ENCODE measurements around the gene PSORS1C2.

Gene PSORS1C2

DNA sequence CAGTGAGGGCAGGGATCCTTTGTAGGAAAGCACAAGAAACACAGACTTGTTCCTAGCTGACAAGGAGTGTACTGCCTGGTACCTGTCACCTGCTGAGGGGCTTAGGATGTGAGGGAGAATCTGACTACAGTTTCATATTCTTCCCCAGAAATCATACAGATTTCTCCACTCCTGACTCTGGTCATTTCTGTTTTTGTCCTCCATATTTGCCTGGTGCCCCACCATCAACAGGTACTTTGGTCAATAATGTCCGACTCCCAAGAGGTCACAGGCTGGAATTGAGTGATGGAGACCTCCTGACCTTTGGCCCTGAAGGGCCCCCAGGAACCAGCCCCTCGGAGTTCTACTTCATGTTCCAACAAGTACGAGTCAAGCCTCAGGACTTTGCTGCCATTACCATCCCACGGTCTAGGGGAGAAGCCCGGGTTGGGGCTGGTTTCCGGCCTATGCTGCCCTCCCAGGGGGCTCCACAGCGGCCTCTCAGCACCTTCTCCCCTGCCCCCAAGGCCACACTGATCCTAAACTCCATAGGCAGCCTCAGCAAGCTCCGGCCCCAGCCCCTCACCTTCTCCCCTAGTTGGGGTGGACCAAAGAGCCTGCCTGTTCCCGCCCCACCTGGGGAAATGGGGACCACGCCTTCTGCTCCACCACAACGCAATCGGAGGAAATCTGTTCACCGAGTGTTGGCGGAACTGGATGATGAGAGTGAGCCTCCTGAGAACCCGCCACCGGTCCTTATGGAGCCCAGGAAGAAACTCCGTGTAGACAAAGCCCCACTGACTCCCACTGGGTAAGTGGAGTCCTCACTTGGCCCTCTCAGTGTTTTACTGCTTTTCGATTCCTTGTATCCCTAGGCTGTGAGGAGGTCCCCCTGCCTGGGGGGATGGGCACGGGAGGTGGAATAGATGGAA is 22.6 kb upstream of the PSORS1C2 start:
- ATAC-seq (replicated peaks): no peak
- no peak overlapping the region for H3K4me3 Mint-ChIP-seq
- peaks cover 10% of the 10 kb centered on the region for H3K36me3 Mint-ChIP-seq (ENCODE audit: insufficient read depth)
- no peak for DNase-seq
- H3K9me3 Mint-ChIP-seq: no peaks in the 10 kb centered on the region
- H3K4me1 Mint-ChIP-seq (ENCODE audit: low read depth in 2 of 2): peaks cover 15 to 27% of the 10 kb centered on the region in 2 donors
- H3K27ac Mint-ChIP-seq: peak overlapping the region in 1 of 2 donors; percentile 42
- no peaks in the 10 kb centered on the region for H3K27me3 Mint-ChIP-seq

DNA sequence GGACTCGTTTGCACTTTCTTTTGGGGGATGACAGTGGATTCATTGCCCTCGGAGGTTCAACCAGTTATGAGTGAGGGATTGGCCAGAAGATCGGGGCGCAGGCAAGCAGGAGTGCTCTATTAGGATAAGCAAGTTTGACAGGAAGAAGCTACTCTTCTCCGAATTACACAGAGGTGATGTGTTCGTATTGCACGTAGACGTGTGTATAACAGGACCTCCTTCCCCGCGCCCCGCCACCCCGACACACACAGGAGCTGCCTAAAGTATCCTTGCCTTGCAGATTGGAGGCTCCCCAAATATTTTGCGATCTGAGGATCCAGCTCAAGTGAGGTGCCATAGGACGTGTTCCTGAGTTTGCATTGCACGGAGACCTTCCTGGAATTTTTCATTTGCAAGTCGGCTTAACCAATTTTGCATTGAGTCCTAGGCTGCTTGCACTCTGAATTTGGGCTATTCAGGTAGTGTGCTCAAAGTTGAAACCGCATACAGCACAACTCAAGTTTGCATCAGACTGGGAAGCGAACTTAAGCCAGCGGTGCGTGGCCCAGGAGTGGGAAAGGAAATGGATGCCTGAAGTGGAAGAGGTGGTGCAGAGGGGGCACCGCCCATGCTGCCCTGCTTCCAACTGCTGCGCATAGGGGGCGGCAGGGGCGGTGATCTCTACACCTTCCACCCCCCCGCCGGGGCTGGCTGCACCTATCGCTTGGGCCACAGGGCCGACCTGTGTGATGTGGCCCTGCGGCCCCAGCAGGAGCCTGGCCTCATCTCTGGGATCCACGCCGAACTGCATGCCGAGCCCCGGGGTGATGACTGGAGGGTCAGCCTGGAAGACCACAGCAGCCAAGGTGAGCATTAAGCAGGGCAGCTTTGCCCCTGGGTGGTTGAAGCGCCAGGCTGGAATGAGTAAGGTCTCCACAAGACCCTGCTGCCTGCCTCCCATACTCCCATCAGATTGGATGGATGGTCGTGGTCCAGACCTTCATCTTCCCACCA is 20.3 kb upstream of the PSORS1C2 start:
- DNase-seq (peak in 1 of 3 experiments; percentile 19), ATAC-seq (replicated peaks) (no peak)
- no peaks in the 10 kb centered on the region for H3K27me3 Mint-ChIP-seq
- H3K9me3 Mint-ChIP-seq: no peaks in the 10 kb centered on the region
- H3K4me3 Mint-ChIP-seq: peak overlapping the region; percentile 84 to 87
- H3K27ac Mint-ChIP-seq: peak overlapping the region; percentile 85 to 93
- peaks cover 13% of the 10 kb centered on the region for H3K36me3 Mint-ChIP-seq (ENCODE audit: insufficient read depth)
- peaks cover 15 to 27% of the 10 kb centered on the region in 2 donors for H3K4me1 Mint-ChIP-seq (ENCODE audit: low read depth in 2 of 2)

DNA sequence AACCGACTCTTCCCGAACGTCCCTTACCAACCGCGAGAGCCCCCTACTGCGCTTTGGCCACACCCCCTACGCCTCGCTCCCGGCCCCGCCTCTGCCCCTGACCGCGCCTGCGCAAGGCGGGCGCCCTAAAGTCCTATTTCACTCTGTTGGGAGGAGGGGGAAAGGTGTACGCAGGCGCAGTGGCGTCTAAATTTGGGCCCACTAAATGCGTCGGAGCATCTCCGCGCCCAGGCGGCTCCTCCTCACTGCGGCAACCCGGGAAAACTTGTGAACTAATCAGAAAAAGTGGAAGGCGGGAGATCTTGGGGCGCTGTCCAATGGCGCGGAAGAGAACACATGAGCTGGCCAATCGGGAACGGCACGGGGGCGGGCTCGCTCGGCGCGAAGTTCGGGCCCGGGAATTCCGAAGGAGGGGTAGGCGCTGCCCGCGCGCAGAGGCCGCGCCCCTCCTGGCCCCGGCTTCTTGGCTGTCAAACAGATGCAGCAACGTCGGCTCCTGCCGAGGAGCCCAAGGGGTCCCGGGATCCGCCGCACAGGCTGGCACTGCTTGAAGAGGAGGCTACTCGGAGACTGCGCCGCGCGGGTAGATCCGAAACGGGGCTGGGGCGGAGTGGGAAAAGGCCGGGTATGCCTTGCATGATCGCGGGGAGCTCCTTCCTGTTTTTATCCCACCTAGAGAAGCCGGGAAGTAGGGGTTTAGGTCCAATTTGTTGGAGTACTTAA is 19.4 kb upstream of the PSORS1C2 start, which contains the start of gene TCF19:
Gene TCF19 (plus strand): TSS at position 450 of the 723 bp plus-strand sequence. CDS start 881 bp downstream, outside the sequence.
- H3K4me1 Mint-ChIP-seq (ENCODE audit: low read depth in 2 of 2): peaks cover 15 to 27% of the 10 kb centered on the region in 2 donors
- H3K27ac Mint-ChIP-seq: peak within 1 kb of the TSS; percentile 85 to 93
- ATAC-seq (replicated peaks) (peak; percentile 92), DNase-seq (peak; percentile 97 to 98 (median 97))
- H3K27me3 Mint-ChIP-seq: no peaks in the 10 kb centered on the region
- H3K36me3 Mint-ChIP-seq (ENCODE audit: insufficient read depth): peaks cover 13% of the 10 kb centered on the region
- peak within 1 kb of the TSS; percentile 84 to 87 for H3K4me3 Mint-ChIP-seq
- no peaks in the 10 kb centered on the region for H3K9me3 Mint-ChIP-seq

DNA sequence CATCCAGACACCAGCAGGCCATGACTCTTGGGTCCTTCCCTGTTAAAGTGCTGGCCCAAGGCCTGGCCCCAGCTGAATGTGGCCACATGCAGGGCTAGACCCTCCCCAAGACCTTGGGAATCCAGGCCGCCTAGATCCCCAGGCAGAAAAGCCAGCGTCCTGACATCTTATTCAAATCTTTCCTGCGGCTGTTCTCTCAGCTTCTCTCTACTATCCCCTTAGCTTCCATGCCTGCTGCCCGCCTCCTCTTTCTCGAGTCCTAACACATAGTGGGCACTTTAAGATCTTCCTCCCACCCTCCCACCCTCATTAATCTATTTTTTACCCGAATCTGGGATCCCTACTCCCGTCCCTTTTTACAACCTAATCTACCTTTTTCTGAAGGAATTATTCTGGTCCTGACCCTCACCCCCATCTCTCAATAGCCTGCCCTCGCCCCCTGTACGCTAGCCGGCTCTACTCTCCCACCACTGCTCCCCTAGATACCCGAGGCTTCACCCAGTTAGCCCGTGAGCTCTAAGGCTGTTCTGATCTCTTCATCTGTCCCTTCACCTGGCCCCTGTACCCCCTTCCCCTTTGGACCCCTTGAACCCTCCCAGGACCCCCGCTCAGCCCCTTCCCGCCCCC is 18.8 kb upstream of the PSORS1C2 start, which contains the start of gene CCHCR1:
Gene CCHCR1 (minus strand): TSS at position 290 of the 627 bp plus-strand sequence. CDS start 202 bp downstream, at position 88.
- peaks cover 15 to 27% of the 10 kb centered on the region in 2 donors for H3K4me1 Mint-ChIP-seq (ENCODE audit: low read depth in 2 of 2)
- H3K36me3 Mint-ChIP-seq (ENCODE audit: insufficient read depth): peaks cover 13% of the 10 kb centered on the region
- no peaks in the 10 kb centered on the region for H3K27me3 Mint-ChIP-seq
- no peak for DNase-seq
- peak; percentile 35 for ATAC-seq (replicated peaks)
- H3K27ac Mint-ChIP-seq: peak within 1 kb of the TSS; percentile 85 to 93
- peak within 1 kb of the TSS; percentile 84 to 87 for H3K4me3 Mint-ChIP-seq
- H3K9me3 Mint-ChIP-seq: no peaks in the 10 kb centered on the region

DNA sequence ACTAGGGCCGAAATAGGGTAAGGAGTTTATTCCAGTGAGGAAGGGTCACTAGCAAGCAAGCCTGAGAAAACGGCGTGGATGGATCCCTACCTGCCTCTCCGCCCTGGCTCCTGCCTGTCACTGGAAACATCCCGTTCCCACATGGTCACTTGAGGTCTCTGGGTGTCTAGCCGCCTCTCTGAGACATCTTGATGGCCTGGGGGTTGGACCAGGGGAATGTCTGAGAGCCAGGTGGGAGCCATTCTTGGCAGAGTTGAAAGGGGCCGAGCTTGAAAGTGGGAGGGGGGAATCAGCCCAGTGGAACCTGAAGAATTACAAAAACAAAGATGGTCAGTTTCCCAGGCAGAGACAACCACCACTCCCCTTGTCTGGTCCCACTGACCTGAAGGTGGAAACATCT is 17.8 kb upstream of the PSORS1C2 start:
- Mint-ChIP-seq H3K36me3 (ENCODE audit: insufficient read depth) (peaks cover 13% of the 10 kb centered on the region), H3K4me3 (peak overlapping the region in 1 of 2 donors; percentile 84), H3K27ac (no peak overlapping the region), H3K4me1 (ENCODE audit: low read depth in 2 of 2) (peaks cover 15 to 27% of the 10 kb centered on the region in 2 donors), H3K27me3 (no peaks in the 10 kb centered on the region), H3K9me3 (no peaks in the 10 kb centered on the region)
- DNase-seq (no peak), ATAC-seq (replicated peaks) (no peak)

DNA sequence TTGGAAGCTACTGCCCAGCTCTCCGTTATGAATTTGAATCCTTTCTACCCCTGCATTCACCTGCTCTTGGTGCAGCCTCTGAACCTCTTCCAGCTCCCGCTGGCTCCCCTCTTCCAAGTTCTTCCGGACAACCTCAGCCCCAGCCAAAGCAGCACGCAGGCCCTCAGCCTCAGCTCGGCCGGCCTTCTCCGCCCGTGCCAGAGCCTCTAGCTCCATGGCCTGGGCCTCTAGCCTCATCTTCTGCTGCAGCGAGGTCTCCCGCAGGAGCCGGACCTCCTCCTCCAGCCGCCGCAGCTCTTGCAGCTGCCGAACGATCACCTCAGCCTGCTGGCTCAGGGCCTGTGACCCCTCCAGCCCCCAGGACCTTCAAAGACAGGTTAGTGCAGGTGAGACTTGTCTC is 15.6 kb upstream of the PSORS1C2 start:
- no peak overlapping the region for H3K27ac Mint-ChIP-seq

DNA sequence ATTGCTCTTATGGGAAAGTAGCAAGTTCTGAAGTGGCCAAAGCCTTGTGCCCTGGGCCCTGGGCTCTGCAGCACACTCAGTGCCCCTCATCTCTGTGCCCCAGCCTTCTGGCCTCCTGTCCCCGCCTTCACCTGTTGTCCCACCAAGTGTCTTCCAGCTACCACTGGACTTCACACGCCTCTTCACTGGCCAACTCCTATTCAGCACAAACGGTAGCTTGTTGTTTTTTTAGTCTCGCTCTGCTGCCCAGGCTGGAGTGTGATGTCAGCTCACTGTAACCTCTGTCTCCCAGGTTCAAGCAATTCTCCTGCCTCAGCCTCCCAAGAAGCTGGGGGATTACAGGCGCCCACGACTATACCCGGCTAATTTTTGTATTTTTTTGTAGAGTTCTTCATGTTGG is 13.9 kb upstream of the PSORS1C2 start:
- Mint-ChIP-seq H3K36me3 (ENCODE audit: insufficient read depth) (peaks cover 7% of the 10 kb centered on the region), H3K4me1 (ENCODE audit: low read depth in 2 of 2) (peaks cover 4 to 8% of the 10 kb centered on the region in 2 donors), H3K27ac (no peak overlapping the region), H3K4me3 (no peak overlapping the region), H3K27me3 (no peaks in the 10 kb centered on the region), H3K9me3 (no peaks in the 10 kb centered on the region)
- no peak for DNase-seq
- ATAC-seq (replicated peaks): no peak

More for the DNA sequence above, 15.6 kb upstream of the PSORS1C2 start:
- H3K9me3 Mint-ChIP-seq: no peaks in the 10 kb centered on the region
- H3K27me3 Mint-ChIP-seq: no peaks in the 10 kb centered on the region
- H3K4me1 Mint-ChIP-seq (ENCODE audit: low read depth in 2 of 2): peaks cover 13 to 20% of the 10 kb centered on the region in 2 donors
- ATAC-seq (replicated peaks) (no peak), DNase-seq (no peak)
- peaks cover 16% of the 10 kb centered on the region for H3K36me3 Mint-ChIP-seq (ENCODE audit: insufficient read depth)
- no peak overlapping the region for H3K4me3 Mint-ChIP-seq

DNA sequence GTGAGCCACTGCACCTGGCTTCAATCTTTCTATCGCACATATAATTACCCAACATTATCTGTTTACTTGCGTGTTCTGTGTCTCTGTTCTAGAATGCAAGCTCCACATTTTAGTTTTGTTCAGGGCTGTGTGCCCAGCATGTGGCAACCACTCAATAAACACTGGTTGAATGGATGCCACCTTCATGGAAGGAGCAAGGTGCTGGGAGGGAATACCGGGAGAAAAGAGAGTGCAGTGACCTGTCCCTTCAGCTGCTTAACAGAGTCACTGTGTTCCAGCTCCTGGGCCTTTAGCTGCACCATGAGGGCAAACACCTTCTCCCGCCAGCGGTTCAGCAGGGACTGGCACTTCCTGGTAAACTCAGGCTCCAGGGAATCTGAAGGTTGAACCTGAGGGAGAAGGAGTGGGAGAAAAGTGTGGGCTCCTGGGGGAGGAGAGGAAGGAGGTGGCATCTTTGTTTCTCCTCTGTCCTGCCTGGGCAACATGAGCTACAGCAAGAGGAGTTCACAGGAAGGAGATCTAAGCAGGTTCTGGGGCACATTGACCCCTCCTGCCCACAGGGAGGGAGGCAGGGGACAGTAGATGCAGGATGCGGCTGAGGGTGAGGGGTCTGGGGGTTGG is 11.1 kb upstream of the PSORS1C2 start:
- no peak for ATAC-seq (replicated peaks)
- H3K36me3 Mint-ChIP-seq (ENCODE audit: insufficient read depth): peaks cover 7% of the 10 kb centered on the region

DNA sequence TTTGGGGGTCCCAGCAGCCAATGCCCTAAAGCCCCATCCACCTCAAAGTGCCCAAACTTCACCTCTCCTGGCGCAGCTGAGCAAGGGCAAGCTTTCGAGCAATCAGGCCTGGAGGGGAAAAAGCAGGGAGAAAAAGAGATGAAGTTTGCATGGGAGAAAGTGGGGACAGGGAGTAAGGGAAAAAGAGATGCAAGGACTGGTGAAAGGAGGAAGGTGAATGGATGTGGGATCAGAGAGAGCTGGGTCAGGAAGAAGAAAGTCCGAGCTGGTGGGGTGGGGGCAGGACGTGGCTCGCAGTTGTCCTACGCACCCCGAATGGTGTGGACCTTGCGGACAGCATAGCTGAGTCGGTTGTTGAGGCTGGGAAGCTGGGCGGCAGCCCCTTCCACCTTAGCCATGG is 6.5 kb upstream of the PSORS1C2 start:
- Mint-ChIP-seq H3K4me1 (ENCODE audit: low read depth in 2 of 2) (no peaks in the 10 kb centered on the region), H3K9me3 (no peaks in the 10 kb centered on the region), H3K36me3 (ENCODE audit: insufficient read depth) (peaks cover 6% of the 10 kb centered on the region), H3K27me3 (no peaks in the 10 kb centered on the region), H3K27ac (no peak overlapping the region), H3K4me3 (no peak overlapping the region)
- no peak for ATAC-seq (replicated peaks)
- DNase-seq: no peak

More for the DNA sequence above, 11.1 kb upstream of the PSORS1C2 start:
- Mint-ChIP-seq H3K9me3 (no peaks in the 10 kb centered on the region), H3K4me1 (ENCODE audit: low read depth in 2 of 2) (no peaks in the 10 kb centered on the region), H3K4me3 (no peak overlapping the region), H3K27ac (no peak overlapping the region), H3K27me3 (no peaks in the 10 kb centered on the region)
- no peak for DNase-seq

DNA sequence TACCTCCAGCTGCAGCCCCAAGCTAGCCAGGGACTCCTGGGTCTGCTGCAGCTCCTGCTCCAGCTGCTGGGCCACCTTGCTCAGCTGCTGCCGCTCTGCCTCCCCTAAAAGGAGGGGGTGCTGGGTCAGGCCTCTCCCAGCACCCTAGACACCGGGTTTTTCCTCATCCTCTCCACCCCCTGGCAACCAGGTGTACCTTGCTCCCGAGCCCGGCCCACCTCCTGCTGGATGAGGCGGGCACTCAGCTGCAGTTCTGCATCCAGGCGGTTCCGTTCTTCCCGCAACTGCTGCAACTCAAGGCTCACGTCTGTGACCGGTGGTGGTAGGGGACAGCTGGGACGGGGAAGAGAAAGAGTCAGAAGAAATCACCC is 6.1 kb upstream of the PSORS1C2 start:
- peaks cover 4% of the 10 kb centered on the region for H3K36me3 Mint-ChIP-seq (ENCODE audit: insufficient read depth)
- no peaks in the 10 kb centered on the region for H3K27me3 Mint-ChIP-seq
- no peak overlapping the region for H3K4me3 Mint-ChIP-seq
- ATAC-seq (replicated peaks) (no peak), DNase-seq (no peak)
- H3K4me1 Mint-ChIP-seq (ENCODE audit: low read depth in 2 of 2): no peaks in the 10 kb centered on the region
- H3K27ac Mint-ChIP-seq: no peak overlapping the region
- H3K9me3 Mint-ChIP-seq: no peaks in the 10 kb centered on the region

DNA sequence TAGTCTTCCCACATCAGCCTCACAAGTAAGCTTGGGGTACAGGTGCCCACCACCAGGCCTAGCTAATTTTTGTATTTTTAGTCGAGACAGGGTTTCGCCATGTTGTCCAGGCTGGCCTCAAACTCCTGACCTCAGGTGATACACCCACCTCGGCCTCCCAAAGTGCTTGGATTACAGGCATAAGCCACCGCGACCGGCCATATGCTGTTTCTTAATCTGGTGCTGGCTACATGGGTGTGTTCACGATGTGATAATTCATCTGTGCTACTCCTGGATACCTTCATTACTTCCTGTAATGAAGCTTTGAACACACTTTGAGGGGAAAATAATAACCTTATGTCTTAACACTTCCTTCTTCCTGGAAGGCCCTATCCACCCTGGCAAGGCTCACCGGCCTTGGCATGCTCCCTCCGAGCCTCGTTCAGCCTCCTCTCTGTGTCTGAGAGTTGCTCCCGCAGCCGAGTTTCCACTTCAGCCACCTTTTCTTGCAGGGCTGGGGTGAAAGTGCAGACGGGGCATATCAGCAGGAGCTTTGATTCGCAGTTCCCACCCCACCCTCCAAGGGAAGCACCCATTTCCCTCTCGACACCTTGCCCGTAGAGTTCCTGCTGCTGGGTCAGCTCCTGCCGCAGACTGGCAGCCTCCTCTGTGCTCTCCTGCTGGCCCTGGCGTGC is 5.6 kb upstream of the PSORS1C2 start:
- Mint-ChIP-seq H3K27ac (no peak overlapping the region), H3K4me3 (no peak overlapping the region), H3K36me3 (ENCODE audit: insufficient read depth) (peaks cover 2% of the 10 kb centered on the region), H3K9me3 (no peaks in the 10 kb centered on the region), H3K27me3 (no peaks in the 10 kb centered on the region), H3K4me1 (ENCODE audit: low read depth in 2 of 2) (no peaks in the 10 kb centered on the region)
- DNase-seq: no peak
- ATAC-seq (replicated peaks): no peak

DNA sequence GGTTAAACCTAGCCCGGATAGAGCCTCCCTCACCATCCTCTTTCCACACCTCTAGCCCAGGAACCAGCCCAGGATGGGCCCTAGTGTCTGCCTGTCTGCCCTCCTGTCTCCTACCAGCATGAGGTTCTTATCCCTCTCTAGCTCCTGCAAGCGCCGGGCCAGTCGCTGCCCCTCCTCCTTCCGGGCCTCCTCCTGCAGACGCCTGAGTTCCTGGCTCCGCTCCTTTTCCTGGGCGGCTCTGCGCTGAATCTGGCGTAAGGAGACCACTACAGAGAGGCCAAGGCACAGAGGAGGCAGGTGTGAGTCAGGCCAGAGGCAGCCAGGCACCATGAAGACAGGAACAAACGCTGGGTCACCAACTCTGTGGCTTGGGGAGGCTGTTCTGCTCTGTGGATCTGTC is 4.3 kb upstream of the PSORS1C2 start:
- H3K9me3 Mint-ChIP-seq: no peaks in the 10 kb centered on the region
- ATAC-seq (replicated peaks): no peak
- DNase-seq: no peak

More for the DNA sequence above, 4.3 kb upstream of the PSORS1C2 start:
- H3K4me3 Mint-ChIP-seq: no peak overlapping the region
- peak overlapping the region; percentile 32 to 54 for H3K27ac Mint-ChIP-seq
- H3K36me3 Mint-ChIP-seq (ENCODE audit: insufficient read depth): peaks cover 2% of the 10 kb centered on the region
- no peaks in the 10 kb centered on the region for H3K27me3 Mint-ChIP-seq
- H3K4me1 Mint-ChIP-seq (ENCODE audit: low read depth in 2 of 2): no peaks in the 10 kb centered on the region
